ENCODE data around the gene GPATCH1. TPM values are rescaled to one million over a fixed set of nuclear protein-coding genes. Genes with fewer than 3 reads are reported as not detected.

Gene GPATCH1
- total and polyA plus RNA-seq, 9 of the 15 experiments (the other 6 are each of a cell fraction or from before 2014, with no cell fraction given), result 3.7 to 9.7 (median 7.7) TPM

- no peaks in the 10 kb centered on the region for H3K9me1 ChIP-seq (ENCODE audit: control insufficient read depth, insufficient read depth, low read length)
- 69% methylated on average over 4 of the region's 4 CpGs for WGBS (ENCODE audit: insufficient coverage, low coverage, missing lambda C conversion rate)
- POLR2A ChIA-PET, result interaction anchor here (0.6 to 1.5 kb wide), 2 partner anchors 11 to 49 kb away, joined by 3 read pairs; no protein-coding TSS in a partner anchor
- ATAC-seq, result no peak
- in situ Hi-C loops (cut with MboI), result no loop called here
- H3K9ac ChIP-seq (ENCODE audit: insufficient read depth in 1 of 2, low read depth in 2 of 2, low read length in 2 of 2), result no peak overlapping the region
- CTCF ChIA-PET (ENCODE audit: low intra/inter-chr PET ratio), result no interaction called here
- no peaks in the 10 kb centered on the region for H4K20me1 ChIP-seq (replicated peaks; ENCODE audit: control insufficient read depth, insufficient read depth, low read length)
- DNase-seq (ENCODE audit: extremely low read depth in 1 of 4, low spot score in 3 of 4), result no peak
- no peaks in the 10 kb centered on the region for H3K79me2 ChIP-seq (ENCODE audit: control insufficient read depth, insufficient read depth, low read length)
- FAIRE-seq, result no peak
- peaks cover 64% of the 10 kb centered on the region for H3K36me3 ChIP-seq (ENCODE audit: control insufficient read depth, insufficient read depth, low read length)
- H3K9me3 ChIP-seq (replicated peaks; ENCODE audit: control insufficient read depth, insufficient read depth, low read depth, low read length), result no peaks in the 10 kb centered on the region
- no peaks in the 10 kb centered on the region for H3K4me1 ChIP-seq (replicated peaks in 1 of 2; ENCODE audit: control insufficient read depth in 2 of 2, insufficient read depth in 2 of 2, low read length in 2 of 2)
- H2AFZ ChIP-seq (ENCODE audit: low read depth, low read length), result no peak overlapping the region
- H3K27ac ChIP-seq (ENCODE audit: extremely low read depth, low read depth, low read length), result no peak overlapping the region
- no TSS peak for BruUV-seq (replicated peaks)
- TF ChIP-seq MYC (IDR thresholded peaks at IDR 0.05; ENCODE audit: low read depth, low read length) (no peak), MYC (CRISPR knock-in tag; IDR thresholded peaks at IDR 0.05; ENCODE audit: borderline replicate concordance, low read depth) (no peak), THAP12 (CRISPR knock-in tag; IDR thresholded peaks at IDR 0.05) (no peak), ZBTB8A (IDR thresholded peaks at IDR 0.05; ENCODE audit: partially characterized antibody) (no peak), USF1 (CRISPR knock-in tag; IDR thresholded peaks at IDR 0.05) (no peak), ZFP36 (IDR thresholded peaks at IDR 0.05; ENCODE audit: low read depth, low read length, partially characterized antibody) (no peak), U2AF2 (optimal IDR thresholded peaks at IDR 0.05; ENCODE audit: low read depth, low read length) (no peak)
- no peaks in the 10 kb centered on the region for H3K27me3 ChIP-seq (ENCODE audit: control insufficient read depth in 2 of 2, insufficient read depth in 2 of 2, low read length in 2 of 2)
- no peak overlapping the region for H3K4me2 ChIP-seq (ENCODE audit: insufficient read depth, low read length)
- intact Hi-C loops (cut with micrococcal nuclease), result no loop called here
- no peak overlapping the region for H3K4me3 ChIP-seq
These were observed 33.3 kb downstream of the GPATCH1 start for GRCh38 chr19:33114312-33114711.

Data from K562 (cell line).